Glutamatergic neuron (in vitro differentiated cells): Measurements from ENCODE around the gene PARM1. TPM values are rescaled to one million over a fixed set of nuclear protein-coding genes. Genes with fewer than 3 reads are reported as not detected.

ENCODE experiments used
- DNase-seq: peaks from one replicate; pipeline ENCODE4 v3.0.0; 2022
- H3K27ac Mint-ChIP-seq: one replicate; pipeline ENCODE4 v1.8.0; 2020; ENCODE audit warnings: mild to moderate bottlenecking, mixed read lengths, inconsistent platforms; ENCODE audit not compliant: unreplicated experiment
- H3K27me3 Mint-ChIP-seq: one replicate; pipeline ENCODE4 v1.8.0; 2020; ENCODE audit warnings: mild to moderate bottlenecking, moderate library complexity, mixed read lengths, inconsistent platforms; ENCODE audit not compliant: unreplicated experiment
- H3K36me3 Mint-ChIP-seq: one replicate; pipeline ENCODE4 v1.8.0; 2020; ENCODE audit warnings: mild to moderate bottlenecking, mixed read lengths, inconsistent platforms; ENCODE audit not compliant: unreplicated experiment
- H3K4me1 Mint-ChIP-seq: one replicate; pipeline ENCODE4 v1.8.0; 2020; ENCODE audit warnings: mild to moderate bottlenecking, low read depth, mixed read lengths, inconsistent platforms; ENCODE audit not compliant: unreplicated experiment
- H3K4me3 Mint-ChIP-seq: one replicate; pipeline ENCODE4 v1.8.0; 2020; ENCODE audit warnings: mild to moderate bottlenecking, mixed read lengths, inconsistent platforms; ENCODE audit not compliant: unreplicated experiment
- H3K9me3 Mint-ChIP-seq: one replicate; pipeline ENCODE4 v1.8.0; 2020; ENCODE audit warnings: mild to moderate bottlenecking, moderate library complexity, mixed read lengths, inconsistent platforms; ENCODE audit not compliant: unreplicated experiment
- CTCF ChIP-seq: fragments of 200-600 bp; sonication (generic); IDR thresholded peaks from one replicate; pipeline ENCODE4 v1.5.0; 2021; ENCODE audit not compliant: partially characterized antibody, unreplicated experiment
- total RNA-seq: library from RNA; stranded (reverse); fragmentation: NEBNext Ultra II Directional; extraction: Animal tissue kit (Norgen Biotek cat#: 25700); gene quantifications from one replicate; pipeline ENCODE4 v1.2.1, GENCODE V29; 2021; ENCODE audit not compliant: unreplicated experiment

The PARM1 gene
- total RNA-seq, 1 donor from 2014 or later: 94.3 TPM

GRCh38 chr4:75016472-75016871 is 83.6 kb downstream of the PARM1 start:
- TF ChIP-seq CTCF: no peak
- Mint-ChIP-seq H3K27me3 (no peaks in the 10 kb centered on the region), H3K36me3 (peaks cover 20% of the 10 kb centered on the region), H3K4me1 (peaks cover 10% of the 10 kb centered on the region), H3K9me3 (peaks cover 11% of the 10 kb centered on the region), H3K27ac (no peak overlapping the region), H3K4me3 (no peak overlapping the region)
- no peak for DNase-seq

- TF ChIP-seq CTCF: no peak
- Mint-ChIP-seq H3K4me1 (peaks cover 10% of the 10 kb centered on the region), H3K9me3 (peaks cover 6% of the 10 kb centered on the region), H3K27ac (peak overlapping the region; percentile 66), H3K27me3 (no peaks in the 10 kb centered on the region), H3K36me3 (peaks cover 8% of the 10 kb centered on the region), H3K4me3 (peak overlapping the region; percentile 39)
- DNase-seq: peak; percentile 37
These were observed 86.0 kb downstream of the PARM1 start for GRCh38 chr4:75018811-75019479.

- Mint-ChIP-seq H3K4me3 (no peak overlapping the region), H3K36me3 (peaks cover 8% of the 10 kb centered on the region), H3K27ac (no peak overlapping the region), H3K27me3 (no peaks in the 10 kb centered on the region), H3K4me1 (peaks cover 12% of the 10 kb centered on the region), H3K9me3 (peaks cover 12% of the 10 kb centered on the region)
- DNase-seq: no peak
- no peak for TF ChIP-seq CTCF
These were observed 92.5 kb downstream of the PARM1 start for GRCh38 chr4:75025431-75025830.

- Mint-ChIP-seq H3K9me3 (peaks cover 12% of the 10 kb centered on the region), H3K4me3 (no peak overlapping the region), H3K36me3 (peaks cover 8% of the 10 kb centered on the region), H3K27me3 (no peaks in the 10 kb centered on the region), H3K4me1 (peaks cover 9% of the 10 kb centered on the region), H3K27ac (no peak overlapping the region)
- no peak for TF ChIP-seq CTCF
- DNase-seq: no peak
These were observed 95.4 kb downstream of the PARM1 start for GRCh38 chr4:75028196-75028854.

GRCh38 chr4:75030028-75030427 is 97.1 kb downstream of the PARM1 start:
- peaks cover 16% of the 10 kb centered on the region for H3K36me3 Mint-ChIP-seq
- DNase-seq: no peak
- H3K9me3 Mint-ChIP-seq: peaks cover 15% of the 10 kb centered on the region
- no peaks in the 10 kb centered on the region for H3K27me3 Mint-ChIP-seq
- H3K4me1 Mint-ChIP-seq: peaks cover 24% of the 10 kb centered on the region
- no peak overlapping the region for H3K27ac Mint-ChIP-seq
- no peak for TF ChIP-seq CTCF
- no peak overlapping the region for H3K4me3 Mint-ChIP-seq
